Calu3 (cell line): ENCODE measurements around the gene FAM20C. TPM values are rescaled to one million over a fixed set of nuclear protein-coding genes. Genes with fewer than 3 reads are reported as not detected.

Experiments used
- BruUV-seq: library from RNA; stranded (reverse); fragments of 400-500 nt; replicated peaks from 2 replicates; lab custom pipeline; 2021; lab: Mats Ljungman, UMichigan
- CTCF ChIA-PET: fragments of 300-600 bp; sonication (Branson Sonifier 250); formaldehyde crosslinking; loops from one replicate; lab custom pipeline; 2022; ENCODE audit warnings: antibody characterized with exemption; lab: Charles Lee
- DNase-seq: peaks from one replicate; pipeline ENCODE4 v3.0.0; 2022
- H3K27ac Mint-ChIP-seq: one replicate; pipeline ENCODE4 v1.8.0; 2022; ENCODE audit warnings: mixed read lengths; ENCODE audit not compliant: unreplicated experiment
- H3K27me3 Mint-ChIP-seq: one replicate; pipeline ENCODE4 v1.8.0; 2022; ENCODE audit warnings: mixed read lengths; ENCODE audit not compliant: unreplicated experiment
- H3K36me3 Mint-ChIP-seq: one replicate; pipeline ENCODE4 v1.8.0; 2022; ENCODE audit warnings: mild to moderate bottlenecking, moderate library complexity, mixed read lengths; ENCODE audit not compliant: insufficient read depth, unreplicated experiment
- H3K4me1 Mint-ChIP-seq: one replicate; pipeline ENCODE4 v1.8.0; 2022; ENCODE audit warnings: mild to moderate bottlenecking, low read depth, mixed read lengths; ENCODE audit not compliant: unreplicated experiment
- H3K4me3 Mint-ChIP-seq: one replicate; pipeline ENCODE4 v1.8.0; 2022; ENCODE audit warnings: mild to moderate bottlenecking, low read depth, moderate library complexity, mixed read lengths; ENCODE audit not compliant: unreplicated experiment
- H3K9me3 Mint-ChIP-seq: one replicate; pipeline ENCODE4 v1.8.0; 2022; ENCODE audit warnings: low read depth, mixed read lengths; ENCODE audit not compliant: unreplicated experiment
- intact Hi-C: fragments of 100-400 bp; cut with micrococcal nuclease; formaldehyde crosslinking; loops from one replicate; pipeline ENCODE4 v1.10.0; 2022; ENCODE audit not compliant: unreplicated experiment
- total RNA-seq: library from RNA; stranded (reverse); gene quantifications from 2 replicates; pipeline ENCODE4 v1.2.3, GENCODE V29; 2022
- TF ChIP-seq, protein P1 (sequence below): fragments of 200-600 bp; IDR thresholded peaks from one replicate; pipeline ENCODE4 v1.8.0; 2022; ENCODE audit warnings: antibody characterized with exemption; ENCODE audit not compliant: unreplicated experiment

Gene FAM20C
- total RNA-seq, 1 experiment from 2014 or later, result 9.1 TPM

DNA sequence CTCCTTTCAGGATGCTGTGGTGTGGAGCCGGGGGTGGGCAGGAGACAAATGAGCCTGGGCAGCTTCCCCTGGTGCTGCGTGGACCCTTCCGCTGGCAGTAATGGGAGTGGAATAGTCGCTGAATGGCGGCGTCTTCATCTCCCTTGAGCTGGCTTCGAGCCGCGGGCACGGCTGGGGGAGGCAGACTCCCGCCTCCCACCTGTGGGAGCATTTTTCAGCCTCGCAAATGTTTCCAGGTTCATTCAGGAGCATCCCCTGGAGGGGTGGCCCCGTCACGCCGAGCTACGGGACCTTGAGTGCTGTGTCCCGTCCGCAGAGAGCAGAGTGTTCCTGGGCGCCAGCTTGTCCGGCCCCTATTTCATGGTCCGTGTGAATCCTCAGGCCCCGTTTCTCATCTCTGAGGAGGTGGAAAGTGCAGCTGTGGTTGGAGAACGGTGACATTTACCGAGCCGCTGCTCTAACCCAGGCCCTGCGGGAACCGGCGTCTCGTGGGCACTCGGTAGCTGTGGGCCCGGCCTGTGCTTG lies 18.1 kb downstream of the FAM20C start:
- no peak overlapping the region for H3K4me3 Mint-ChIP-seq
- peaks cover 13% of the 10 kb centered on the region for H3K36me3 Mint-ChIP-seq
- TF ChIP-seq, protein P1, sequence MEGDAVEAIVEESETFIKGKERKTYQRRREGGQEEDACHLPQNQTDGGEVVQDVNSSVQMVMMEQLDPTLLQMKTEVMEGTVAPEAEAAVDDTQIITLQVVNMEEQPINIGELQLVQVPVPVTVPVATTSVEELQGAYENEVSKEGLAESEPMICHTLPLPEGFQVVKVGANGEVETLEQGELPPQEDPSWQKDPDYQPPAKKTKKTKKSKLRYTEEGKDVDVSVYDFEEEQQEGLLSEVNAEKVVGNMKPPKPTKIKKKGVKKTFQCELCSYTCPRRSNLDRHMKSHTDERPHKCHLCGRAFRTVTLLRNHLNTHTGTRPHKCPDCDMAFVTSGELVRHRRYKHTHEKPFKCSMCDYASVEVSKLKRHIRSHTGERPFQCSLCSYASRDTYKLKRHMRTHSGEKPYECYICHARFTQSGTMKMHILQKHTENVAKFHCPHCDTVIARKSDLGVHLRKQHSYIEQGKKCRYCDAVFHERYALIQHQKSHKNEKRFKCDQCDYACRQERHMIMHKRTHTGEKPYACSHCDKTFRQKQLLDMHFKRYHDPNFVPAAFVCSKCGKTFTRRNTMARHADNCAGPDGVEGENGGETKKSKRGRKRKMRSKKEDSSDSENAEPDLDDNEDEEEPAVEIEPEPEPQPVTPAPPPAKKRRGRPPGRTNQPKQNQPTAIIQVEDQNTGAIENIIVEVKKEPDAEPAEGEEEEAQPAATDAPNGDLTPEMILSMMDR, result no peak
- H3K27me3 Mint-ChIP-seq, result no peaks in the 10 kb centered on the region
- no peaks in the 10 kb centered on the region for H3K9me3 Mint-ChIP-seq
- DNase-seq, result no peak
- no TSS peak for BruUV-seq
- H3K4me1 Mint-ChIP-seq, result peaks cover 13% of the 10 kb centered on the region
- H3K27ac Mint-ChIP-seq, result no peak overlapping the region
- intact Hi-C loops, result no loop called here
- CTCF ChIA-PET, result no interaction called here

DNA sequence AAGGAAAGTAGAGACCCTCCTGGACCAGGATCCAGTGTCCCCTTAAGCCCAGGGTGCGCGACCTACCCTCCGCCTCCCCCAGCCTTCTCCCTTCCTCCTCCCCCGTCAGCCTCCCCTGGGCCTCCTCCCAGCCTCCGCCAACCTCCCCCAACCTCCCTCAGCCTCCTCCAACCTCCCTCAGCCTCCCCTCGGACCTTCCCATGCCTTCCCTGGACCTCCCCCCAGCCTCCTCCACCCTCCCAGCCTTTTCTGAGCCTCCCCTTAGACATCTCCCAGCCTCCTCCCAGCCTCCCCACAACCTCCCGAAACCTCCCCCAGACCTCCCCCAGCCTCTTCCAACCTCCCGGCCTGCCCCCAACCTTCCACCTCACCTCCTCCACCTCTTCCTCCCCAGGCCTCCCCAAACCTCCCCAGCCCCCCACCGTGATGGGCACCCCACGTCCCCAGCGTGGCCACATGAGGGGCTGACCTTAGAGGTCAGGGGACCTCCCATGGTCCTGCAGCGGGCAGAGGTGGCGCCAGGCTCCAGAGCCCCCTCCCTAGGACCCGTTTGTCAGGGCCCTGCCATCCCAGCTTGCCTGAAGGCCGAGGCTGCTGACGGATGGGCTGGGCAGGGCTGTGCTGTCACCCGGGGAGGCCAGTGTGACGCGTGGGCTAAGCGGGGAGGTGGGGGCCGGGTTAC lies 18.8 kb downstream of the FAM20C start:
- H3K4me1 Mint-ChIP-seq, result peaks cover 13% of the 10 kb centered on the region
- H3K9me3 Mint-ChIP-seq, result no peaks in the 10 kb centered on the region
- no peak for DNase-seq
- H3K27me3 Mint-ChIP-seq, result no peaks in the 10 kb centered on the region
- TF ChIP-seq, protein P1, result no peak
- intact Hi-C loops, result no loop called here
- no peak overlapping the region for H3K27ac Mint-ChIP-seq
- H3K36me3 Mint-ChIP-seq, result peaks cover 8% of the 10 kb centered on the region
- CTCF ChIA-PET, result no interaction called here
- no peak overlapping the region for H3K4me3 Mint-ChIP-seq
- BruUV-seq, result no TSS peak

DNA sequence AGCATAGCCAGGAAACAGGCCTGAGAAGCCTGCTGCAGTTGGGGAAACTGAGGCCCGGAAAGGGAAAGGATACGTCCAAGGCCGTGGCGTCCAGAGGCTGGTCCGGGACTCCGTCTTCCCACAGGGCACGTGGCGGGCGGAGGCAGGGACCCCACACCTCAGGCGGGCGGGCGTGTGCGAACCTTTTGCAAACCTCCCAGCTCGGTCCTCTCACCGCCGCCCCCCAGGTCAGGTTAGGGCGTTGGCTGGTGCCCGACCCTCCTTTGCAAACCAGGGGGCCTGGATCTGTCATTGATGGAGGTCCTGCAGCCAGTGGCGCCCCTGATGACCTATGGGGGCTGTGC lies 19.3 kb downstream of the FAM20C start:
- Mint-ChIP-seq H3K27me3 (no peaks in the 10 kb centered on the region), H3K4me3 (no peak overlapping the region), H3K27ac (no peak overlapping the region), H3K4me1 (peaks cover 13% of the 10 kb centered on the region), H3K9me3 (no peaks in the 10 kb centered on the region), H3K36me3 (peaks cover 8% of the 10 kb centered on the region)
- TF ChIP-seq, protein P1, result no peak
- DNase-seq, result no peak
- no TSS peak for BruUV-seq
- CTCF ChIA-PET, result no interaction called here
- intact Hi-C loops, result no loop called here

DNA sequence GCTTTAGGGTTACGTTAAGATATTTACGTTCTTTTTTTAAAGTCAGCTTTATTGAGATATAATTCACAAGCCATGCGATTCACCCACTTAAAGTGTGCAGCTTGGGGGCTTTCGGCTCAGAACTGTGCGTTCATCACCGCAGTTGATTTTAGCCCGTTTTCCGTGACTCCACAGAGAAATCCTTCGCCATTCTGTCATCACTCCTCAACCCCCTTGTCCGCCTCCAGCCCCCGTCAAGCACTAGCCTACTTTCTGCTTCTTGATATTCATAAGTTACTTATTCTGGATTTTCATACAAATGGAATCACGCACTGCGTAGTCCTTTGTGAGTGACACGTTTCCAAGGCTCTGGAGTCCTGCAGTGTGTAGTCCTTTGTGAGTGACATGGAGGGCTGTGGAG lies 20.4 kb downstream of the FAM20C start:
- no peaks in the 10 kb centered on the region for H3K9me3 Mint-ChIP-seq
- TF ChIP-seq, protein P1, result no peak
- intact Hi-C loops, result no loop called here
- no peak for DNase-seq
- peaks cover 5% of the 10 kb centered on the region for H3K36me3 Mint-ChIP-seq
- H3K27ac Mint-ChIP-seq, result no peak overlapping the region
- H3K27me3 Mint-ChIP-seq, result no peaks in the 10 kb centered on the region
- no peak overlapping the region for H3K4me3 Mint-ChIP-seq
- peaks cover 13% of the 10 kb centered on the region for H3K4me1 Mint-ChIP-seq
- CTCF ChIA-PET, result no interaction called here
- no TSS peak for BruUV-seq
